Measurements from ENCODE around the gene OR4K2.

Gene OR4K2

GRCh38 chr14:19917955-19918518 lies 43.1 kb downstream of the OR4K2 start:
- H3K4me3 ChIP-seq (replicated peaks; ENCODE audit: low read depth, low read length), result no peak overlapping the region
- no peak for TF ChIP-seq CTCF (IDR thresholded peaks at IDR 0.05; ENCODE audit: low read length, missing control alignments)
- DNase-seq (ENCODE audit: low read depth), result no peak

- DNase-seq (ENCODE audit: low read depth), result no peak
- H3K4me3 ChIP-seq (replicated peaks; ENCODE audit: low read depth, low read length), result no peak overlapping the region
- no peak for TF ChIP-seq CTCF (IDR thresholded peaks at IDR 0.05; ENCODE audit: low read length, missing control alignments)
Observed at GRCh38 chr14:19918553-19919264, 43.8 kb downstream of the OR4K2 start.

GRCh38 chr14:19920021-19920657 lies 45.2 kb downstream of the OR4K2 start, which contains the start of gene OR4K5:
Gene OR4K5 (plus strand): TSS chr14:19920607. CDS start chr14:19920607, 0 bp downstream.
- TF ChIP-seq CTCF (IDR thresholded peaks at IDR 0.05; ENCODE audit: low read length, missing control alignments), result no peak
- DNase-seq (ENCODE audit: low read depth), result no peak
- no peak within 1 kb of the TSS for H3K4me3 ChIP-seq (replicated peaks; ENCODE audit: low read depth, low read length)

- no peak for TF ChIP-seq CTCF (IDR thresholded peaks at IDR 0.05; ENCODE audit: low read length, missing control alignments)
- no peak for DNase-seq (ENCODE audit: low read depth)
- no peak within 1 kb of the TSS for H3K4me3 ChIP-seq (replicated peaks; ENCODE audit: low read depth, low read length)
Observed at GRCh38 chr14:19930617-19931016, 55.7 kb downstream of the OR4K2 start, which contains the start of gene OR4K1. Gene OR4K1 (plus strand): TSS chr14:19930917. CDS start chr14:19935667, 4,750 bp downstream.

Measured in fibroblast of pulmonary artery (primary cell).